HK-2 (cell line): ENCODE data around the gene CARNS1.
A peak's percentile ranks its signal among the peaks of the same experiment; 100 is the strongest.
"Not testable (repeated sequence)": the region's sequence is repeated elsewhere in the genome, so short reads cannot be mapped to it uniquely, and the experiment has no call there.

ENCODE experiments used
- DNase-seq: peaks from one replicate; pipeline ENCODE4 v3.0.0-alpha.2; 2018; ENCODE audit not compliant: unreplicated experiment

CARNS1 gene

DNA sequence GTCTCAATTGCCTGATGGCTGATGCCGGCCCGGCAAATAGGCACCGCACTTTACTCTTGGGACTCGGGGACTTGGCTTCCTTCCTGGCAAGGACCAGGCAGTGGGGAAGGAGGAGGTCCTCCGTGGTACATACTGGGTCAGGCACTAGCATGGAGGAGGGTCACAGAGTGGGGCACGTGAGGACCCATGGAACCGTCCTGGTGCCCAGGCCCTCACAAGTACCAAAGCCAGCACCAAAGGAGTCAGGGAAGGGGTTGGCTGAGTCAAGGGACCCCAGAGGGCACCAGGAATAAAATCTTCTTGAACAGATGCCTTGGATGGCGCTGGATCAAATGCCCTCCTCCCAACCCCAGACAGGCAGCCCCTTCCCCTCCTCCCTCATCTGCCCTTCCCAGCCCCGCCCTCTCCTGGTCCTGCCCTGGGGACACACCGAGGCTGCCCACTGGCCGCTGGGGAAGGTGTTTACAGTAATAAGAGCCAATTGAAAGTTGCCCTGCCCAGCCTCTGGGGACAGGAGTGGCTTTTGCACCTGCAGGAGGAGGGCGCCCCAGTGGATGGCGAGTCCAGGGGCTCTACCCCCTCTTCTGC lies 5.6 kb upstream of the CARNS1 start:
- DNase-seq = no peak

GRCh38 chr11:67410369-67410831 lies 5.1 kb upstream of the CARNS1 start:
- DNase-seq = no peak

DNA sequence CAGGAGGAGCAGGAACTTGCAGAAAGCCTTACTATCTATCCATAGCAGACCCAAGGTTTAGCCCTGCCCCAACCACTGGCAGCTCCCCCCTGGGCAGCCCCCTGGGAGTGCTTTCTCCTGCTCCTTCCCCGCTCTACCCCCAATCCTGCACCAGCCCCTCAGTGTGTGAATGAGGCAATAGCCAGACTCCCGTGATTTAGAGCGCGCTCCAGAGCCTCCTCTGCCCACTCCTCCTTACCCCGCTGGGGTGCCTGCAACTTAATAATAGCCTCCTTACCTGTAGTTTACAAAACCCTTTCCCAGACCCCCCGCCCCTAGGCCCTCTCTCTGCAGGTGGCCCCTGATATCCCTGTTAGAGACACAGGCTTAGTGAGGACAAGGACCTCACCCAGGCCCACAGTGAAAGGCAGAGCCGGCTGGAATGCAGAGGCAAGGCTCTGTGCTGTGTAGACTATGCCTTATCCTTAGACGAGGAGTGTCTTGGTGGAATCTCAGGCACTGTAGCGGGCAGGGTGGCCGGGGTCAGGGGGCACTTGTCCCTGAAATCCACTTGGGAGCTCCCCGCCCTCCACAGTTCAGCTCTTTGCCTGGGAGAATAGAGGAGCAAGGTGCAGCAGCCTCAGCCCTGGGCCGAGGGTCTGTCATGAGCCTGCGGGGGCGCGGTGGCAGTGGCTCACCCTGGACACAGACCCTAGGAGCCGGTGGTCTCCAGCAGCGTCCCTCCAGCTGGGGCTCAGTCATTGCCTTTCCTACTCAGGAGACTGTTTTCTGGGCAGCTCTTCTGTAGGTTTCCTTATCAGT lies 4.3 kb upstream of the CARNS1 start:
- no peak for DNase-seq

DNA sequence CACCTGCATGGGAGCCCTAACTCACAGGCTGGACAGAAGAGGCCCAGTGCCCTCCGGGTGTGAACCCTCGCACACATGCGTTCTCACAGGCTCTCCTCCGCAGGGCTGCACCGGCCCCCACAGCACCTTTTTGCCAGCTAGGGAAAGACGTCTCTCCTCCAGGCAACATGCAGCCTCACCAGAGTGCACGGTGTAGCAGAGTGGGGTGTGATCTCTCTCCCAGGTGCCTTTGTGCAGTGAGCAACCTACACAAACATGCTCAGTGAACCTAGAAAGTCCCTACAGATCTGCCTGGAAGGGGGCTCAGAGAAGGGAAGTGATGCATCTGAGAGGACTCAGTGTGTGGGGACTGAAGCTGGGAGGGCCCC lies 3.7 kb upstream of the CARNS1 start:
- no peak for DNase-seq

GRCh38 chr11:67412495-67413179 lies 2.8 kb upstream of the CARNS1 start:
- no peak for DNase-seq

DNA sequence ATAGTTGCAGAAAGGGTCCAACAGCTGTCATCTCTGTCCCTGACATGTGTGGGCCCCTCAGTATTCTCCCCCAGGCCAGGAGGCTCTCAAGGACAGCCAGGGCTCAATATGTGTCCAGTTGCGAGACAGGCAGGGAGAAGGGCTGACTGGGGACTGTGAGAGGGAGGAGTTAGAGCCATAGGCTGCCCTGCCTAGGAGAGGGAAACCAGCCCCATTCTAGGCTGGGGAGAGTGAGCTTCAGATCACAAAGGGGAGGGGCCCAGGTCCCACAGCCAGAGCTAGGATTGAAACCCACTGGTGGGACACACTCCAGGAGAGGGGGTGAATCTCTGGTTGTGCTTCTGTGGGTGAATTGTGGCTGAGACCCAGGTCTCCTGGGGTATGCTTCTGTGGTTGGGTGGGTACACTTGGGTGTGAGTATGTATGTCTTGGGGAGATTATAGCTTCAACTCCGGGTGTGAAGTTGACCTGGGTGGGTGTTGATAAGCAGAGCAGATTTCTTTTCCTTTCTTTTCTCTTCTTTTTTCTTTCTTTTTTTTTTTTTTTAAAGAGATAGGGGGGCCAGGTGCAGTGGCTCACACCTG lies 2.1 kb upstream of the CARNS1 start:
- no peak for DNase-seq

DNA sequence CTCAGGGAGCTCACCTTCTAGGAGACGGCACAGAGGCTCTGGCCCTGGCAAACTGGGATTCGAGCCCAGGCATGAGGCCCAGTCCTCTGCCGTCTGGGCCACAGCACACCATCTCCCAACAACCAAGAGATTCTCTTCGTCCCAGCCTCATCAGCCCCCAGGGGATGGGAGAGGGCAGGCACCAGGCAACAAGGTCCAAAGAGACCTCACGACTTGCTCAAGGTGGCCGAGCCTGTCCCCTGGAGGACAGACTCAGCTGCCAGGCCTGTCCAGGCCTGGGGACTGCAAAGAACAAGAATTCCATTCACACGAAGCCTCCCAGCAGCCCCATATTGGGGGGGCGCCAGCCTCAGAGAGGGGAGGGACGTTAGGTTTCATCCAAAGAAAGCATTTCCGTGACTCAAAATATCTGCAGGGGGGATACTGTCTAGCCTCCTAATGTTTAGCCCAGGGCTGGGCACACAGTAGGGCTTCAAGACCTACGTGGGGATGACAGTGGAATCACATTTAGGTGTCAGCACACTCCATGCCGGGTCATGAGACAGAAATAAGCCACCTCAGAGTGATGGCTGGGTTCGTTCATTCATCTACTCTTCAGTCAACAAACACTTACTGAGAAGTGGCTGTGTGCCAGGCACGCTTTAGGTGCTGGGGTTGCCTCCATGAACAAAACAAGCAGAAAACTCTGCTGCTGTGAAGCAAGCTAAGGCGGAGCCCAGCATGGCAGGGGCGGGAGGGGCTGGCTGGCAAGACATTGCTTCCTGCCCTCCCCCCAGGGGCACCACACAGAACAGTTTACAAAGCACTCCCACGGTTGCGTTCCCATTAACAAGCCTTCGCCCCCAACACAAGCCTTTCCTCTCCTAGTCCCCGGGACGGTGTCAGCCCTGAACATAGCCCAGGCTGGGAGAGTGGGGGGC lies 1.2 kb downstream of the CARNS1 start:
- DNase-seq = no peak

DNA sequence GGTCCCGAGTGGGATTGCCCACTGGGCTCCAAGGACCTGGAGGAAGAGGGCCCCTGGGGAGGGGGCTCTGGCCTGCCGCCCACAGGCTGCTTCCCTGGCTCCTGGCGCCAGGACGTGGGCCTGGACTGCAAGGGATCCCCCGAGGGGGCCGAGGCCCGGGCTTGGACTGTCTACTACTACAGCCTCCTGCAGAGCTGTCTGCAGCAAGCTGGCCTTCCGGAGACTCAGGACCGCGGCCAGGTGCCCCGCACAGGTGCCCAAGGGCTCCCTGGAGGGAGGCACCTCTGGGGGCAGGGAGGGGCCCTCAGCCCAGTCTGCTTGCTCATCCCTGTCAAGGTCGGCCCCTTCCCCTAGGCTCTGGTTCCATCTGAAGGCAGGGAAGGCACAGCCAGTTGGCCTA lies 1.9 kb downstream of the CARNS1 start:
- no peak for DNase-seq

DNA sequence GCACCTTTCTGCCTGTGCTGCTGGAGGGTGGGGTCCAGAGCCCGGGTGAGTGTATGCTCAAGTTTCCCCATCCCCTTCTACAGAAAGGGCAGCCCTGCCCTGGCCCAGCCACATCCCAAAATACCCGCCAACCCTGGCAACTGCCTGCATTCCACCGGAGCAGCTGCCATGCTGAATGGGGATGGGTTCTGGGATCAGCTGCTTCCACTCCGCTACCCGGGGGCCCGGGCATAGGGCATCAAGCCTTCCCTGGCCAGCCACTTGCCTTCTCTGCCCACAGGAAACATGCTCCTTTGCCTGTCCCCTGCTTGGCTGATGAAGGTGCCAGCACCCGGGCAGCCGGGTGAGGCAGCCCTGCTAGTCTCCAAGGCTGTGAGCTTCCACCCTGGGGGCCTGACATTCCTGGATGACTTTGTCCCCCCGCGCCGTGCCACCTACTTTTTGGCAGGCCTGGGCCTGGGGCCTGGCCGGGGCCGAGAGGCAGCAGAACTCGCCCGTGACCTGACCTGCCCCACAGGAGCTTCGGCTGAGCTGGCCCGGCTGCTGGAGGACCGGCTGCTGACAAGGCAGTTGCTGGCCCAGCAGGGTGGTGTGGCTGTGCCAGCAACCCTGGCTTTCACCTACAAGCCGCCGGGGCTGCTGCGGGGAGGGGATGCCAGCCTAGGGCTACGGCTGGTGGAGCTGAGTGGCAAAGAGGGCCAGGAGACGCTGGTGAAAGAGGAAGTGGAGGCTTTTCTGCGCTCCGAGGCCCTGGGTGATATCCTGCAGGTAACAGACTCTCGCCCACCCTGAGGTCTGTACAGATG lies 3.2 kb downstream of the CARNS1 start:
- DNase-seq = no peak

GRCh38 chr11:67419325-67420049 lies 4.0 kb downstream of the CARNS1 start:
- no peak for DNase-seq

DNA sequence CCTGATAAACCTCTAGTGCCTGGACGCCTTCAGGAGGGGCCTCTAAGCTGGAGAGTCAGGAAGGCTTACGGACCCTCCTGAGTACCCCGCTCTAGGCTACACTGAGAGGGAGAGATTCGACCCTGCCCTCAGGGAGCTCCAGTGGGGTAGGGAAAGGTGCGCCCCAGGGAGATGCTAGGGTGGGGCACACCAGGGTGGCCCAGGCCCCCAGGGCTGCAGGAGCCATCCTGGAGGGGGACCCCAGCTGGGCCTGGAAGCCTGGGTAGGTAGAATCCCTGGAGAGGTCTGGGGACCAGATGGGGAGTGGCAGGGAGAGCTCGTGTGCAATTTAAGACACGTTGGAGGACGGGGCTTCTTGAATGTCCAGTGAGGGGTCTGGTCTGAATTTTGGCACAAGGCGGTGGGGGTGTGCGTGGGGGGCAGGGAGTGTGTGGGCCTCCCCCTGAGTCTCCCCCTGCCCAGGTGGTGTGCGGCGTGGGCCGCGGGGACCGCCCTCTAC lies 4.7 kb downstream of the CARNS1 start:
- DNase-seq = no peak

DNA sequence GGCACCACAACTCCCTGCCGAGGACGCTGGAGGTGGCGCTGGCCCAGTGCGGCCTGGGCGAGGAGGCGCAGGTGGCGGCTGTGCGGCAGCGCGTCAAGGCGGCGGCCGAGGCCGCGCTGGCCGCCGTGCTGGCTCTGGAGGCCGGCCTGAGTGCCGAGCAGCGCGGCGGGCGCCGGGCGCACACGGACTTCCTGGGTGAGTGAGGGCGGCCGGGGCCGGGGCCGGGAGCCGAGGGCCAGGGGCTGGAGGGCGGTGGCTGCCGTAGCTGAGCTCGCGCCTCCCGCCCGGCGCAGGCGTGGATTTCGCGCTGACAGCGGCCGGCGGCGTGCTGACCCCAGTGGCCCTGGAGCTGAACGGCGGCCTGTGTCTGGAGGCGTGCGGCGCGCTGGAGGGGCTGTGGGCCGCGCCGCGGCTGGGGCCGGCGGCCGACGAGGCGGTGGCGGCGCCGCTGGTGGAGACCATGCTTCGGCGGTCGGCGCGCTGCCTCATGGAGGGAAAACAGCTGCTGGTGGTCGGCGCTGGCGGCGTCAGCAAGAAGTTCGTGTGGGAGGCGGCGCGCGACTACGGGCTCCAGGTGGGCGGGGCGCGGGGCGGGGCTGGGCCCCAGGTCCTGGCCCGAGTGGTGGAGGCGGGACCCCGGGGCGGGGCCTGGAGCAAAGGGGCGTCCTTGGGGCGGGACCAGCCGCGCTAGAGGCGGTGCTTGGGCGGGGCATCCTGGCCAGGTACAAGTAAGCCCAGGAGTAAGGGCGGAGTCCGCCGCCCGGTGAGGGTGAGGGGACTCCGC lies 5.4 kb downstream of the CARNS1 start:
- DNase-seq = peak; percentile 91

- no peak for DNase-seq
These were observed 6.1 kb downstream of the CARNS1 start for GRCh38 chr11:67421430-67422031.

GRCh38 chr11:67422891-67423290 lies 7.4 kb downstream of the CARNS1 start:
- no peak for DNase-seq

- DNase-seq = no peak
These were observed 8.0 kb downstream of the CARNS1 start for GRCh38 chr11:67423466-67423865.

DNA sequence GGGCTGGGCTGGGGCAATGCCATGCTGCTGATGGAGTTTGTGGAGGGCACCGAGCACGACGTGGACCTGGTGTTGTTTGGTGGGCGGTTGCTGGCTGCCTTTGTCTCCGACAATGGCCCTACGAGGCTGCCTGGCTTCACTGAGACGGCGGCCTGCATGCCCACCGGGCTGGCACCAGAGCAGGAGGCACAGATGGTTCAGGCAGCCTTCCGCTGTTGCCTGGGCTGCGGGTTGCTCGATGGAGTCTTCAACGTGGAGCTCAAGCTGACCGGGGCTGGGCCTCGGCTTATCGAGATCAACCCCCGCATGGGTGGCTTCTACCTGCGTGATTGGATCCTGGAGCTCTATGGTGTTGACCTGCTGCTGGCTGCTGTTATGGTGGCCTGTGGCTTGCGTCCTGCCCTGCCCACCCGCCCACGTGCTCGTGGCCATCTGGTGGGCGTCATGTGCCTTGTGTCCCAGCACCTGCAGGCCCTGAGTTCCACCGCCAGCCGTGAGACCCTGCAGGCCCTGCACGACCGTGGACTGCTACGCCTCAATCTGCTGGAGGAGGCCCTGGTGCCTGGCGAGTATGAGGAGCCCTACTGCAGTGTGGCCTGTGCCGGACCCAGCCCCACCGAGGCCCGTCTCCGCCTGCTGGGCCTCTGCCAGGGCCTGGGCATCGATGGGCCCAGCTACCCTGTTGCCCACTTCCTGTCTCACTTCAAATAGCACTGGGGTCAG lies 8.6 kb downstream of the CARNS1 start:
- no peak for DNase-seq

- not testable (repeated sequence) for DNase-seq
These were observed 11.9 kb downstream of the CARNS1 start for GRCh38 chr11:67427364-67427859.
